ENCODE data around the gene RPL28.

- TF ChIP-seq EZH2 (IDR thresholded peaks at IDR 0.05; ENCODE audit: borderline replicate concordance, low read depth, low read length, severe bottlenecking) (no peak), CTCF (IDR thresholded peaks at IDR 0.05; ENCODE audit: extremely low read depth in 1 of 2, insufficient read depth in 1 of 2, low read depth in 1 of 2, low read length in 2 of 2) (no peak), MAX (IDR thresholded peaks at IDR 0.05; ENCODE audit: insufficient read depth, insufficient read length) (no peak), POLR2AphosphoS5 (IDR thresholded peaks at IDR 0.05; ENCODE audit: insufficient read depth, low read depth, low read length) (no peak)
These were observed 6.2 kb downstream of the RPL28 start for GRCh38 chr19:55391702-55392615.
